GM19240 (cell line): ENCODE results near the gene BIRC7.

Experiments
- DNase-seq: peaks from one replicate; pipeline ENCODE4 v3.0.0; 2011; ENCODE audit warnings: low spot score; ENCODE audit not compliant: insufficient read length

BIRC7 gene

GRCh38 chr20:63262836-63263235 lies 27.1 kb downstream of the BIRC7 start:
- no peak for DNase-seq

GRCh38 chr20:63264000-63264399 lies 28.3 kb downstream of the BIRC7 start:
- DNase-seq = no peak

GRCh38 chr20:63264519-63264918 lies 28.8 kb downstream of the BIRC7 start:
- no peak for DNase-seq

GRCh38 chr20:63265891-63266515 lies 30.3 kb downstream of the BIRC7 start:
- DNase-seq = no peak

- DNase-seq = no peak
Measured at GRCh38 chr20:63267691-63268090, 32.0 kb downstream of the BIRC7 start.

GRCh38 chr20:63268256-63268655 lies 32.6 kb downstream of the BIRC7 start:
- no peak for DNase-seq

GRCh38 chr20:63268671-63269439 lies 33.1 kb downstream of the BIRC7 start:
- no peak for DNase-seq

- no peak for DNase-seq
Measured at GRCh38 chr20:63269724-63270123, 34.0 kb downstream of the BIRC7 start.

GRCh38 chr20:63270606-63271325 lies 35.1 kb downstream of the BIRC7 start:
- no peak for DNase-seq

GRCh38 chr20:63272105-63273058 lies 36.7 kb downstream of the BIRC7 start, which contains the start of gene ARFGAP1:
Gene ARFGAP1, plus strand, starts transcription at chr20:63272813. Its CDS starts 2,768 bp downstream, at chr20:63275581.
- peak; percentile 99 for DNase-seq

- DNase-seq = no peak
Measured at GRCh38 chr20:63273059-63273579, 37.4 kb downstream of the BIRC7 start.

- DNase-seq = no peak
Measured at GRCh38 chr20:63273635-63274380, 38.1 kb downstream of the BIRC7 start.

GRCh38 chr20:63274381-63275228 lies 38.9 kb downstream of the BIRC7 start:
- DNase-seq = no peak

GRCh38 chr20:63275825-63276224 lies 40.1 kb downstream of the BIRC7 start:
- DNase-seq = no peak

GRCh38 chr20:63276956-63277355 lies 41.3 kb downstream of the BIRC7 start:
- no peak for DNase-seq

- no peak for DNase-seq
Measured at GRCh38 chr20:63277466-63278272, 42.0 kb downstream of the BIRC7 start.

- no peak for DNase-seq
Measured at GRCh38 chr20:63278661-63279060, 43.0 kb downstream of the BIRC7 start.

GRCh38 chr20:63279931-63280330 lies 44.2 kb downstream of the BIRC7 start:
- DNase-seq = no peak
